B cell (primary cell): ENCODE data around the gene SYNGR3. TPM values are rescaled to one million over a fixed set of nuclear protein-coding genes. Genes with fewer than 3 reads are reported as not detected.

Experiments
- ATAC-seq: fragments of 200-7000 bp; cut with Tn5 transposase; one replicate; pipeline ENCODE4 v1.10.0; 2021; ENCODE audit warnings: low read depth, mild to moderate bottlenecking, moderate number of reproducible peaks, moderate library complexity
- CTCF ChIA-PET: fragments of 350-600 bp; sonication (Branson Sonifier 250); formaldehyde crosslinking; loops from one replicate; lab custom pipeline; 2021; ENCODE audit warnings: antibody characterized with exemption, inconsistent platforms; lab: Charles Lee
- POLR2A ChIA-PET: fragments of 350-600 bp; sonication (Branson Sonifier 250); formaldehyde crosslinking; loops from one replicate; lab custom pipeline; 2021; ENCODE audit warnings: antibody characterized with exemption; lab: Charles Lee
- DNase-seq: peaks from one replicate; pipeline ENCODE4 v3.0.0; 2013
- H2AFZ ChIP-seq: 2 replicates; pipeline ENCODE4 v1.6.1; 2012; ENCODE audit warnings: mild to moderate bottlenecking, low read depth, low read length; ENCODE audit not compliant: insufficient read depth, poor library complexity, severe bottlenecking
- H3K27ac ChIP-seq, 2 donors: 1 replicate in 1 of 2; 2 replicates in 1 of 2; pipeline ENCODE4 v1.5.1; 2012 to 2013; ENCODE audit warnings: low read length in 2 of 2, mild to moderate bottlenecking in 2 of 2, moderate library complexity in 1 of 2
- H3K27me3 ChIP-seq, 4 experiments: fragments of 200-600 bp in 1 of 4; sonication (generic) in 1 of 4; replicated peaks in 1 of 4; 1 replicate in 2 of 4; 2 replicates in 2 of 4; pipeline versions ENCODE4 v1.6.1 to v1.7.0; 2013 to 2016; ENCODE audit warnings: low read length in 3 of 4, mild to moderate bottlenecking in 2 of 4, mixed read lengths in 1 of 4, moderate library complexity in 1 of 4; ENCODE audit not compliant: insufficient read depth in 4 of 4, control insufficient read depth in 3 of 4; ENCODE audit errors: control extremely low read depth in 1 of 4
- H3K36me3 ChIP-seq, 2 experiments: replicated peaks in 1 of 2; 1 replicate in 1 of 2; 2 replicates in 1 of 2; pipeline versions ENCODE4 v1.6.1 to v1.7.1; 2013; ENCODE audit warnings: low read length in 1 of 2; ENCODE audit not compliant: insufficient read depth in 2 of 2, control insufficient read depth in 1 of 2; ENCODE audit errors: control extremely low read depth in 1 of 2, extremely low read depth in 1 of 2
- H3K4me1 ChIP-seq, 2 donors: fragments of 200-600 bp in 1 of 2; sonication (generic) in 1 of 2; 1 replicate in 1 of 2; 2 replicates in 1 of 2; pipeline versions ENCODE4 v1.5.1 to v1.6.1; 2013 to 2017; ENCODE audit warnings: low read length in 2 of 2; ENCODE audit not compliant: control insufficient read depth in 2 of 2, insufficient read depth in 2 of 2
- H3K4me2 ChIP-seq: replicated peaks from 2 replicates; pipeline ENCODE3; 2012; ENCODE audit warnings: mild to moderate bottlenecking, low read depth, low read length; ENCODE audit not compliant: poor library complexity, severe bottlenecking
- H3K4me3 ChIP-seq, 5 experiments: fragments of 200-600 bp in 1 of 5; sonication (generic) in 1 of 5; 1 replicate in 3 of 5; 2 replicates in 2 of 5; pipeline versions ENCODE4 v1.5.1 to v1.7.0; 2011 to 2016; ENCODE audit warnings: low read length in 4 of 5, mild to moderate bottlenecking in 4 of 5, low read depth in 2 of 5, control low read depth in 1 of 5, moderate library complexity in 1 of 5; ENCODE audit not compliant: insufficient read depth in 1 of 5; ENCODE audit errors: control extremely low read depth in 1 of 5, extremely low read depth in 1 of 5
- H3K79me2 ChIP-seq: fragments of 200-600 bp; sonication (generic); one replicate; pipeline ENCODE4 v1.6.0; 2016; ENCODE audit warnings: low read length; ENCODE audit not compliant: control insufficient read depth, insufficient read depth
- H3K9ac ChIP-seq: fragments of 200-600 bp; sonication (generic); 2 replicates; pipeline ENCODE4 v1.6.1; 2017; ENCODE audit warnings: mild to moderate bottlenecking, low read length, moderate library complexity
- H3K9me3 ChIP-seq, 3 donors: one replicate each; pipeline versions ENCODE4 v1.6.1 to v1.7.1; 2013; ENCODE audit warnings: low read length in 2 of 3; ENCODE audit not compliant: control insufficient read depth in 2 of 3, insufficient read depth in 1 of 3; ENCODE audit errors: control extremely low read depth in 1 of 3
- H4K20me1 ChIP-seq: 2 replicates; pipeline ENCODE4 v1.6.0; 2012; ENCODE audit warnings: mild to moderate bottlenecking, low read length; ENCODE audit not compliant: insufficient read depth, control insufficient read depth, poor library complexity, severe bottlenecking
- H3K27ac Mint-ChIP-seq: one replicate; pipeline ENCODE4 v1.8.0; 2021; ENCODE audit warnings: mixed read lengths
- H3K27me3 Mint-ChIP-seq: one replicate; pipeline ENCODE4 v1.8.0; 2021; ENCODE audit warnings: mixed read lengths
- H3K4me1 Mint-ChIP-seq: one replicate; pipeline ENCODE4 v1.8.0; 2021; ENCODE audit warnings: mixed read lengths
- H3K4me3 Mint-ChIP-seq: one replicate; pipeline ENCODE4 v1.8.0; 2021; ENCODE audit warnings: mixed read lengths
- H3K9me3 Mint-ChIP-seq: one replicate; pipeline ENCODE4 v1.8.0; 2022; ENCODE audit warnings: mixed read lengths; ENCODE audit not compliant: insufficient read depth
- EZH2 ChIP-seq: IDR thresholded peaks from 2 replicates; pipeline ENCODE4 v1.6.1; 2012; ENCODE audit warnings: borderline replicate concordance, low read depth, mild to moderate bottlenecking, moderate library complexity, low read length; ENCODE audit not compliant: insufficient read depth, poor library complexity, severe bottlenecking
- WGBS: methylation state at CpG from one replicate; pipeline ENCODE4 v1.1.5; 2013; ENCODE audit warnings: missing lambda C conversion rate; ENCODE audit not compliant: insufficient coverage; 5-methylcytosine and 5-hydroxymethylcytosine counted together
- intact Hi-C: fragments of 100-400 bp; cut with micrococcal nuclease; formaldehyde crosslinking; loops from one replicate; pipeline ENCODE4 v1.10.0; 2022
- polyA minus RNA-seq: library from RNA; depleted of rRNA, polyadenylated mRNA; stranded (reverse); fragments of >200 nt; gene quantifications from 2 replicates; pipeline ENCODE4 v1.2.3, GENCODE V29; 2012
- polyA plus RNA-seq: library from polyadenylated mRNA; depleted of rRNA; stranded (reverse); fragments of >200 nt; gene quantifications from 2 replicates; pipeline ENCODE4 v1.2.3, GENCODE V29; 2012
- total RNA-seq, 2 donors: library from RNA; stranded (reverse); fragments of 120-200 nt in 1 of 2; gene quantifications; 1 replicate in 1 of 2; 2 replicates in 1 of 2; pipeline versions ENCODE4 v1.2.3 to v1.2.4, GENCODE V29; 2013 to 2022
- TF ChIP-seq, protein P1 (sequence below): fragments of 200-600 bp; IDR thresholded peaks from one replicate; pipeline ENCODE4 v1.8.0; 2022; ENCODE audit warnings: antibody characterized with exemption, mild to moderate bottlenecking

The SYNGR3 gene
- total RNA-seq (19.8 and 20.8 TPM in 2 replicates), polyA plus RNA-seq (19.5 and 28.7 TPM in 2 replicates), polyA minus RNA-seq (24.9 and 25.6 TPM in 2 replicates)
- total RNA-seq (2013): 3.3 TPM

DNA sequence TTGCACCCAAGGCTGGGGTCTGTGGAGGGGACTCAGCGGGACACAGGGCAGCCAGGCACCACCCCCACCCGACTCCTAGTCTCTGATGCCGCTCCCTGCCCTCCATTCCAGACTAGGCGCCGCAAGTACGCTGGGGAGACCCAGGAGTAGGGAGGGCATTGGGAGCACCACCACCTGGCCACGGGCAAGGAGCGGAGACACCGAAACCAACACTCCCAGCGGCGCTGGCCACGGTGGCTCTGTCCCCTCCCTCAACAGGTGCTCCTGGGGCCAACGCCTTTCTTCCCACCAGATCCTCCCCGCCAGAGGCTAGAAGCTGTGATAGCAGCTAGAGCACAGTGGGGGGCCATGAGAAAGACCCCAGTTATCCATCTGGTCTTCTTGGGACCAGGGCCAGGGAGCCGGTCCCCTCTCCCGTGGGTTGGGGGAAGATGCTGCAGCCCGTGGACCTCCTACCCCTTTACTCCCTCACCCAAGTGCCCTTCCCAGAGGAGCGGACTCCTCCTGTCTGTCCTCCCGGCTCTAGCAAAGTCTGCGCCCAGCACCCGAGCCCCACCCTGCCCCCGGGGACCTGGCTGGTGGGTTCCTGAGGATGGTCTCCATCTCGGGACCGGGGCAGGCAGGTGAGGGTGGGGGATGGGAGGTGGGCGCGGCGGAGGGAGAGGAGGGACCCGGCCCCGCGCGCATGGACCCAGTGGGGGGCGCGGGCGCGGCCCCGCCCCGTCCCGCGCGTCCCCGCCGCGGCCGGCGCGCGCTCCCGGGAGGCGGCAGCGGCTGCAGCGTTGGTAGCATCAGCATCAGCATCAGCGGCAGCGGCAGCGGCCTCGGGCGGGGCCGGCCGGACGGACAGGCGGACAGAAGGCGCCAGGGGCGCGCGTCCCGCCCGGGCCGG is at the start of gene SYNGR3:
TSS of gene SYNGR3 (plus strand) at position 762 of the 892 bp plus-strand sequence. CDS start 133 bp downstream, outside the sequence.
- Histone ChIP-seq H3K4me1 (peaks cover 31 to 46% of the 10 kb centered on the region in 2 donors), H3K9ac (peak within 1 kb of the TSS; percentile 90), H3K27me3 (no peaks in the 10 kb centered on the region), H3K4me3 (peak within 1 kb of the TSS in 4 of 5 experiments; percentile 65 to 93 (median 69)), H2AFZ (peak within 1 kb of the TSS; percentile 56), H4K20me1 (no peaks in the 10 kb centered on the region), H3K79me2 (no peaks in the 10 kb centered on the region), H3K36me3 (peaks cover 0 to 10% of the 10 kb centered on the region in 2 experiments), H3K27ac (peak within 1 kb of the TSS; percentile 86 to 92), H3K9me3 (peaks cover 0 to 13% (median 0%) of the 10 kb centered on the region in 3 donors), H3K4me2 (peak within 1 kb of the TSS; percentile 100)
- ChIA-PET POLR2A (interaction anchor here (1.1 kb wide), 1 partner anchor 166 kb away, joined by 3 read pairs; the partner anchor contains the start of gene TRAF7), CTCF (interaction anchor here (1.1 kb wide), 1 partner anchor 25 kb away, joined by 3 read pairs; the partner anchor contains the start of gene RPS2)
- ATAC-seq (no peak), DNase-seq (peak; percentile 65)
- no peaks in the 10 kb centered on the region for H3K27me3 Mint-ChIP-seq
- TF ChIP-seq, protein P1, sequence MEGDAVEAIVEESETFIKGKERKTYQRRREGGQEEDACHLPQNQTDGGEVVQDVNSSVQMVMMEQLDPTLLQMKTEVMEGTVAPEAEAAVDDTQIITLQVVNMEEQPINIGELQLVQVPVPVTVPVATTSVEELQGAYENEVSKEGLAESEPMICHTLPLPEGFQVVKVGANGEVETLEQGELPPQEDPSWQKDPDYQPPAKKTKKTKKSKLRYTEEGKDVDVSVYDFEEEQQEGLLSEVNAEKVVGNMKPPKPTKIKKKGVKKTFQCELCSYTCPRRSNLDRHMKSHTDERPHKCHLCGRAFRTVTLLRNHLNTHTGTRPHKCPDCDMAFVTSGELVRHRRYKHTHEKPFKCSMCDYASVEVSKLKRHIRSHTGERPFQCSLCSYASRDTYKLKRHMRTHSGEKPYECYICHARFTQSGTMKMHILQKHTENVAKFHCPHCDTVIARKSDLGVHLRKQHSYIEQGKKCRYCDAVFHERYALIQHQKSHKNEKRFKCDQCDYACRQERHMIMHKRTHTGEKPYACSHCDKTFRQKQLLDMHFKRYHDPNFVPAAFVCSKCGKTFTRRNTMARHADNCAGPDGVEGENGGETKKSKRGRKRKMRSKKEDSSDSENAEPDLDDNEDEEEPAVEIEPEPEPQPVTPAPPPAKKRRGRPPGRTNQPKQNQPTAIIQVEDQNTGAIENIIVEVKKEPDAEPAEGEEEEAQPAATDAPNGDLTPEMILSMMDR: no peak
- no peak for TF ChIP-seq EZH2
- H3K9me3 Mint-ChIP-seq: no peaks in the 10 kb centered on the region
- intact Hi-C loops: loop anchor here (2.0 to 10.0 kb wide), 3 partner anchors 25 to 788 kb away; partner anchors contain the start of genes ELOB, MSRB1 and RPS2
- peak within 1 kb of the TSS; percentile 97 for H3K27ac Mint-ChIP-seq
- 10% methylated on average over 60 of the region's 67 CpGs for WGBS
- H3K4me3 Mint-ChIP-seq: peak within 1 kb of the TSS; percentile 91
- peaks cover 43% of the 10 kb centered on the region for H3K4me1 Mint-ChIP-seq
